ENCODE results near the gene PAPSS2. TPM values are rescaled to one million over a fixed set of nuclear protein-coding genes. Genes with fewer than 3 reads are reported as not detected.
"Not testable (repeated sequence)": the region's sequence is repeated elsewhere in the genome, so short reads cannot be mapped to it uniquely, and the experiment has no call there.

PAPSS2 gene
- polyA plus RNA-seq, 1 experiment, result 51.4 TPM

- no peaks in the 10 kb centered on the region for H3K27me3 ChIP-seq (ENCODE audit: control insufficient read depth, insufficient read depth, low read length)
- no peaks in the 10 kb centered on the region for H3K9me3 ChIP-seq (ENCODE audit: control insufficient read depth, insufficient read depth, low read length)
- POLR2A ChIA-PET, result no interaction called here
- DNase-seq (ENCODE audit: low read depth, low spot score), result no peak
- CTCF ChIA-PET, result no interaction called here
- no peak overlapping the region for H3K27ac ChIP-seq (ENCODE audit: low read depth, low read length)
- TF ChIP-seq CTCF (IDR thresholded peaks at IDR 0.05; ENCODE audit: low read depth, low read length), result no peak
- no peak overlapping the region for H3K4me3 ChIP-seq (ENCODE audit: low read depth, low read length)
Measured at GRCh38 chr10:87642486-87642885, 17.2 kb upstream of the PAPSS2 start.

GRCh38 chr10:87642988-87643387 is 16.7 kb upstream of the PAPSS2 start:
- POLR2A ChIA-PET, result no interaction called here
- H3K27ac ChIP-seq (ENCODE audit: low read depth, low read length), result no peak overlapping the region
- H3K9me3 ChIP-seq (ENCODE audit: control insufficient read depth, insufficient read depth, low read length), result no peaks in the 10 kb centered on the region
- no peak overlapping the region for H3K4me3 ChIP-seq (ENCODE audit: low read depth, low read length)
- no peak for DNase-seq (ENCODE audit: low read depth, low spot score)
- no peaks in the 10 kb centered on the region for H3K27me3 ChIP-seq (ENCODE audit: control insufficient read depth, insufficient read depth, low read length)
- TF ChIP-seq CTCF (IDR thresholded peaks at IDR 0.05; ENCODE audit: low read depth, low read length), result no peak
- CTCF ChIA-PET, result no interaction called here

GRCh38 chr10:87643920-87644319 is 15.8 kb upstream of the PAPSS2 start:
- TF ChIP-seq CTCF (IDR thresholded peaks at IDR 0.05; ENCODE audit: low read depth, low read length), result no peak
- Histone ChIP-seq H3K27me3 (ENCODE audit: control insufficient read depth, insufficient read depth, low read length) (no peaks in the 10 kb centered on the region), H3K4me3 (ENCODE audit: low read depth, low read length) (no peak overlapping the region), H3K27ac (ENCODE audit: low read depth, low read length) (no peak overlapping the region), H3K9me3 (ENCODE audit: control insufficient read depth, insufficient read depth, low read length) (no peaks in the 10 kb centered on the region)
- ChIA-PET CTCF (no interaction called here), POLR2A (no interaction called here)
- no peak for DNase-seq (ENCODE audit: low read depth, low spot score)

- POLR2A ChIA-PET; H3K27me3 ChIP-seq (ENCODE audit: control insufficient read depth, insufficient read depth, low read length); H3K4me3 ChIP-seq (ENCODE audit: low read depth, low read length); H3K9me3 ChIP-seq (ENCODE audit: control insufficient read depth, insufficient read depth, low read length); DNase-seq (ENCODE audit: low read depth, low spot score); H3K27ac ChIP-seq (ENCODE audit: low read depth, low read length): not testable (repeated sequence)
- CTCF ChIA-PET, result interaction anchor here (0.5 kb wide), 1 partner anchor 41 kb away, joined by 3 read pairs; no protein-coding TSS in a partner anchor
Measured at GRCh38 chr10:87644500-87644899, 15.2 kb upstream of the PAPSS2 start.

- H3K9me3 ChIP-seq (ENCODE audit: control insufficient read depth, insufficient read depth, low read length), result no peaks in the 10 kb centered on the region
- ChIA-PET CTCF (no interaction called here), POLR2A (no interaction called here)
- H3K27ac ChIP-seq (ENCODE audit: low read depth, low read length), result no peak overlapping the region
- no peak overlapping the region for H3K4me3 ChIP-seq (ENCODE audit: low read depth, low read length)
- no peaks in the 10 kb centered on the region for H3K27me3 ChIP-seq (ENCODE audit: control insufficient read depth, insufficient read depth, low read length)
- no peak for DNase-seq (ENCODE audit: low read depth, low spot score)
- TF ChIP-seq CTCF (IDR thresholded peaks at IDR 0.05; ENCODE audit: low read depth, low read length), result no peak
Measured at GRCh38 chr10:87646192-87646909, 13.3 kb upstream of the PAPSS2 start.
